ENCODE data around the gene CLSTN2. TPM values are rescaled to one million over a fixed set of nuclear protein-coding genes. Genes with fewer than 3 reads are reported as not detected.

The CLSTN2 gene
- total RNA-seq, 4 donors from 2014 or later, result 19.5 to 66.7 (median 42.5) TPM

- TF ChIP-seq, protein P1, sequence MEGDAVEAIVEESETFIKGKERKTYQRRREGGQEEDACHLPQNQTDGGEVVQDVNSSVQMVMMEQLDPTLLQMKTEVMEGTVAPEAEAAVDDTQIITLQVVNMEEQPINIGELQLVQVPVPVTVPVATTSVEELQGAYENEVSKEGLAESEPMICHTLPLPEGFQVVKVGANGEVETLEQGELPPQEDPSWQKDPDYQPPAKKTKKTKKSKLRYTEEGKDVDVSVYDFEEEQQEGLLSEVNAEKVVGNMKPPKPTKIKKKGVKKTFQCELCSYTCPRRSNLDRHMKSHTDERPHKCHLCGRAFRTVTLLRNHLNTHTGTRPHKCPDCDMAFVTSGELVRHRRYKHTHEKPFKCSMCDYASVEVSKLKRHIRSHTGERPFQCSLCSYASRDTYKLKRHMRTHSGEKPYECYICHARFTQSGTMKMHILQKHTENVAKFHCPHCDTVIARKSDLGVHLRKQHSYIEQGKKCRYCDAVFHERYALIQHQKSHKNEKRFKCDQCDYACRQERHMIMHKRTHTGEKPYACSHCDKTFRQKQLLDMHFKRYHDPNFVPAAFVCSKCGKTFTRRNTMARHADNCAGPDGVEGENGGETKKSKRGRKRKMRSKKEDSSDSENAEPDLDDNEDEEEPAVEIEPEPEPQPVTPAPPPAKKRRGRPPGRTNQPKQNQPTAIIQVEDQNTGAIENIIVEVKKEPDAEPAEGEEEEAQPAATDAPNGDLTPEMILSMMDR (IDR thresholded peaks at IDR 0.05; ENCODE audit: low read depth), result no peak
Measured at GRCh38 chr3:140555666-140556065, 620.7 kb downstream of the CLSTN2 start.

- TF ChIP-seq, protein P1 (IDR thresholded peaks at IDR 0.05; ENCODE audit: low read depth), result no peak
Measured at GRCh38 chr3:140557476-140557875, 622.5 kb downstream of the CLSTN2 start.

- TF ChIP-seq, protein P1 (IDR thresholded peaks at IDR 0.05; ENCODE audit: low read depth), result no peak
Measured at GRCh38 chr3:140559546-140559945, 624.6 kb downstream of the CLSTN2 start.

DNA sequence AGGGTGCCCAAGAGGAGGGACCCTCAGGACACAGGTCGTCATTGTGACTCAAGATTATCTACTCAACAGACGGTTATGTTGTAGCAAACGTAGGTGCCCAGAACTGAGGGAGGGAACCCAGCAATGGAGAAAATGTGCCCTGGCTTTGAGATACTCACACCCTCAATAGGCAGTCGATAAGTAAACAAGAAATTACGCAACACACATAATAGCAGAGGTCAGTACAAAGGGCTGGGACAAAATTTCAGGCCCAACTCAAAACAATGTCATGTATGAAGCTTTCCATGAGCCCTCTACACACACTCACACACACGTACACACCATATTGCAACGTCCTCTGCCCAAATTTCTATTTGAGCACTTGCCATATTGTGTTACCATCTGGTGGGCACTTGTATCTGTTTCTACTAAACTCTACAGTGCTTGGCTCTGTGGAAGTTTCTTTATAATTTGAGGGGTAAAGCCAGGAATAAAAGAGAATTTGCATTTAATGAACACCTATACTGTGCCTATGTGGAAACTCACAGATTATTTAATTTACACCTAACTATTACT, 628.3 kb downstream of the CLSTN2 start:
- TF ChIP-seq, protein P1 (IDR thresholded peaks at IDR 0.05; ENCODE audit: low read depth), result no peak

GRCh38 chr3:140568131-140568530, 633.1 kb downstream of the CLSTN2 start:
- TF ChIP-seq, protein P1 (IDR thresholded peaks at IDR 0.05; ENCODE audit: low read depth), result no peak

DNA sequence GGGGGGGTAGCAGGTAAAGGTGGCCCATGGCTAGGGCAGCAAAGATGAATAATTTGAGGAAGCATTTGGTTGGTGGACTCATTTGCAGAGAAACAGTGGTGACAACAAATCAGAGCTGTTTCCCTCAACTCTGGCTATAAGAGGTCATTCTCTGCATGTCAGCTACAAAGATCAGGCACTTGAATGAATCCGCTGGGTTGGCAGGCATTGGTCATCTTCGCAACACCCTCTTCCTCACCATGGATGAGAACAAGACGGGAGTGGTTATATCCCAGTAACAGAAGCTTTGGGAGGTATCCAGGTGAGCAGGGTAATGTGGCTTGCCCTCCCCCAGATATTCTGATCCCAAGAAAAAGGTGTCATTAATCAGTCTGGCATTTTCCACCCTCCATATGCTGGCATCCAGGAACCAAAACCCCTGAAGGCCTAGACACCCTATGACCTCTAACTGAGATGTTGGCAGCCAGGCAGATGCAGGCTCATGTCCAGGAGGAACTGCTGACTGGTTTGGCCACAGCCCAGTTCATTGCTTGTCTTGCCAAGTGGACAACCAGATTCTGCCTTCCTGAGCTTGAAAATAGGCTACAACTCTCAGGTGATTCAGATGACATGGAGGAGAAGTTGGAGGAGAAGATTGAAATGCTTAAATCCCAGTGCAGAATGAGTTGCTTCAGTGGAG, 634.0 kb downstream of the CLSTN2 start:
- TF ChIP-seq, protein P1 (IDR thresholded peaks at IDR 0.05; ENCODE audit: low read depth), result no peak

- TF ChIP-seq, protein P1 (IDR thresholded peaks at IDR 0.05; ENCODE audit: low read depth), result no peak
Measured at GRCh38 chr3:140570602-140571001, 635.6 kb downstream of the CLSTN2 start.

Measured in subcutaneous adipose tissue (tissue), 4 donors.